NCI-H2081 treated with DMSO at 0.1 percent for 48 hours (cell line): ENCODE results near the gene AGAP1.
A peak's percentile ranks its signal among the peaks of the same experiment; 100 is the strongest.

Experiments used
- DNase-seq: peaks from one replicate; lab custom pipeline; 2025; lab: John Stamatoyannopoulos, UW

The AGAP1 gene

DNA sequence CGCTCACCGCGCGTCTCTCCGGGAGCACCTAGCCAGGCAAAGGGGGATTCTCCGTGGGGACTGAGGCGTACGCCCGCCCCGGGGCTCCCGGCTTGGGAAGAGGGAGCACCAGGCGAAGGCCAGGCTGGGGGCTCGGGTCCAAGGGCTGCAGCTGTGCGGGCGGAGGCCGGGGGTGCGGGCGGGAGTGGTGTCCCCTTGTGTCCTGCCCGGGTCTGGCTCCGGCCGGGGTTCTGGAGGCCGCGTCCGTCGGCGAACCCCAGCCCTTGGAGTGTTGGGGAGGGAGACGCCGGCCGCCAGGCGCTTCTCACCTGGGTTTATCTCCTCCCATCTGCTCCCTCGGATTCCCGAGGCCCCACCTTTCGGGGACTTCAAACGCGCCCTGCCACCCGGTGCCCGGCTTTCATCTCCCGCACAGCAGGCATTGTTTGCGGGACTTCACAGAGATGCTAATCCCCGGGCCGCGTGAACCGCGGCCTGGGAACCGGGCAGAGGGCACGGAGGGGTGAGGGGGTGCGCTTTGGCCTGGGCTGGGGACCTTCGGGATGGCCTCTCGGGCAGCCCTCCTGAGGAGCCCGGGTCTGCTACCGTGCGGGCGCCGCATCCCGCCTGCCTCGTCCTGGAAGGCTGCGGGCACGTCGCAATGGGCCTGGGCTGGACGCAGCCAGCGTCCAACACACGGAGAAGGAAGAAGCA, 679.3 kb downstream of the AGAP1 start:
- no peak for DNase-seq

DNA sequence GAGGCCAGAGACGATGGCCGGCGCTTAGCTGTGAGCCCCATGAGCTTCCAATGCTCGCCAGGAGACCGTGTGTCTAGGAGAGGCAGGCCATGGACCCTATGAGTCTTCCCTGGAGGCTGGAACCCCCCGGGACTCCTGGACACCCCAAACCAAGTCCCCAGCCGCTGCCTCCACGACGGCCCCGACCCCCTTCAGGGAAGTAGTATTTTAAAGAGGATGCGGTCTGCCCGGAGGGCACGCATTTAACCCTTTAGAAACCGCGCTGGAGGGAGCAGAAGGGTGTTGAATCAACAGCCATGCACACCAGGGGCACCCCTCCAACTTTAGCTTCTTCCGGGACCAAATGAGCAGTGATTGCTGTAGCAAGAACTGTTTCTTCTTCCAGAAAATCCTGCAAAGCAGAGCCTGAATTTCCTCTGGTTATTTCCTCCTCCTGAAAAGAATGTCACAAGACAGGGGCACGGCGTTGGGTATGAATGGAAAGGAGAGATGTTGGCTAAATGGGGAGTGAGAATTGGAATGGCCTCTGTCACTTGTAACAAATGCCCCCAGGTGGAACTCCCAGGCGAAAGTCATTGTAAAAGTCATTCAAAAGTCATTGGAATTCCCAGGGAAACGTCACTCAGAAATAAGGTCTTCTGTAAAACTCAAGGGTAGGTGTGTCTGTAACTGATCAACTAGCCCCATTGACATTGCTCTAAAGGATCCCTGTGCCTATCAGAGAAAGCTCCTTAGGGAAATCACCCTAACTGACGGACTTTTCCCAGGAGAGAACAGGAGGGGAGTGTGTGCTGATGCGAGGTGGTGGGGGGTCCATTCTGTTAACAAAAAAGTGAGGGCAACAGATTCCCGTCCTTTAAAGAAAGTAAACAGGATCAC, 680.1 kb downstream of the AGAP1 start:
- DNase-seq: no peak

DNA sequence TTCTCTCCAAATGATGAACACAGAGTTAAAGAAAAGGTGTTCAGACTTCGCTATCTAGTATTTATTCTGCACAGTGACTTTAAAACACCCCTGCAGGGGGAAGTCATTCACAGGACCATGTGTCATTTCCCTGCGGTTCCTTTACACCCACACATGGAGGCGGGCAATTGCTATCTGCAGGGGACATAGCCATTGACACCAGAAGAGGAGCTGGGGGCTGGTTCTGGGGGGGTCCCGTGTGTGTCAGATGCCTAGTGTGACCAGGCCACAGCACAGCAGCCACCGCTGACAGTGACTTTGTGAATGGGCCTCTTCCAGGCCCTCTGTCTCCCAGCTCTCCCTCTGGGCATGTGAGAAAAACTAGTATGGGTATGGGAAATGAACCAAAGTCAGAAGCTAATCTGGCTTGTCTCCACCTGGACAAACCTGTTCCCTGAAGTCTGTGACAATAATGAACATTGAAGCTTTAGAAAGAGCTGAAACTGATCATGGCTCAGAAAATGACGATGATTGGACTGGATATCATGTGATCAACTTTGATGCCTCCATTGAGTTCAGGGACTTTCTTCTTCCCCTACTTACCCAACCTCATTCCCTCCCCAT, 681.8 kb downstream of the AGAP1 start:
- DNase-seq: no peak

DNA sequence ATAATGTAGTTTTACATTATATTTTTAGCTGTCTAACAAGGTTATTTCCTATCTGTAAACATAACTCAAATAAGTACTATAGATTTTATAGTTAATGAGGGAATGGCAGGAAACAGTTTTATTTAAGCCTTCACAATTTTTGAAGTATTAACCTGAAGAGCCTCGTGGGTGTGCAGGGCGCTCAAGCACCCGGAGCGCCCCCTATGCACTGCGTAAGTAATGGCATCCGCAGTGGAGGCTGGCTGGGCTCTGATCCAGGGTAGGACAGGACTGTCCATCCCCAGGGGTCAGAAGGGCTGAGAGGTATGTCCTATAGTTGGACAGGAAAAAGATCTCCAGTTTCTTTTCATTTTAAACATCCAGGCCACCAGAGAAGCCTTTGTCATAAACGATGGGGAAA, 682.6 kb downstream of the AGAP1 start:
- DNase-seq: no peak

DNA sequence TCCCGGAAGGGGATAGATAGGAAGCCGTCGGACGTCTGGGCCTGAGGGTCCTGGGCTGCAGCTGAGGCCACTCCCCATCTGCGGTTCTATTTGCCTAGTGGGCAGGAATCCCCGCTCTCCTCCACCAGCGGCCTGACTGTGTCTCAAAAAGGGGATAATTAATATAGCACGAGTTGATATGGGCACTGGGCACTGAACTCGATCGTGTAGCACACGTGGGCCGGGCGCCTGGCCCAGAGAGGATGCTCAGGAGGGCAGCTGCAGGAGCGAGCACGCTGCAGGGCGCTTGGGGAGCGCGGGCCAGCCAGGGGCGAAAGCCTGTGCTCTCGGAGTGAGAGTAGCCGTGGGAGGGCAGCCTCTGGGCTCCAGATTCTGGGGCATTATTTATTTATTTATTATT, 683.1 kb downstream of the AGAP1 start:
- no peak for DNase-seq

DNA sequence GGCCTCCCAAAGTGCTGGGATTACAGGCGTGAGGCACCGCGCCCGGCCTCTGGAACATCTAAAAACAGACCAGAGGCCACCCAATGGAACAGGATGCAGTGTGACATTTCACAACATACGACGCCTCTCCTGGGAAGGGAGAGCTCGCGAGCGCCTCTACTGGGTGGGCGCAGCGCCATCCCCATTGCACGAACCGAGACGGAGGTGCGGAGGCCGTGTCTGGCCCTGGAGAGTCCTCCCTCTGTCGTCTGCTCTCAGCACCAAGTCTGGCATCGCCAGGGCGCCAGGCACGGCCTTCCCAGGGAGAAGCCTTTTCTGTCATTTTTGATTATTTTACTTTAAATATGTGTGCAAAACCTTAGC, 683.7 kb downstream of the AGAP1 start:
- DNase-seq: no peak

DNA sequence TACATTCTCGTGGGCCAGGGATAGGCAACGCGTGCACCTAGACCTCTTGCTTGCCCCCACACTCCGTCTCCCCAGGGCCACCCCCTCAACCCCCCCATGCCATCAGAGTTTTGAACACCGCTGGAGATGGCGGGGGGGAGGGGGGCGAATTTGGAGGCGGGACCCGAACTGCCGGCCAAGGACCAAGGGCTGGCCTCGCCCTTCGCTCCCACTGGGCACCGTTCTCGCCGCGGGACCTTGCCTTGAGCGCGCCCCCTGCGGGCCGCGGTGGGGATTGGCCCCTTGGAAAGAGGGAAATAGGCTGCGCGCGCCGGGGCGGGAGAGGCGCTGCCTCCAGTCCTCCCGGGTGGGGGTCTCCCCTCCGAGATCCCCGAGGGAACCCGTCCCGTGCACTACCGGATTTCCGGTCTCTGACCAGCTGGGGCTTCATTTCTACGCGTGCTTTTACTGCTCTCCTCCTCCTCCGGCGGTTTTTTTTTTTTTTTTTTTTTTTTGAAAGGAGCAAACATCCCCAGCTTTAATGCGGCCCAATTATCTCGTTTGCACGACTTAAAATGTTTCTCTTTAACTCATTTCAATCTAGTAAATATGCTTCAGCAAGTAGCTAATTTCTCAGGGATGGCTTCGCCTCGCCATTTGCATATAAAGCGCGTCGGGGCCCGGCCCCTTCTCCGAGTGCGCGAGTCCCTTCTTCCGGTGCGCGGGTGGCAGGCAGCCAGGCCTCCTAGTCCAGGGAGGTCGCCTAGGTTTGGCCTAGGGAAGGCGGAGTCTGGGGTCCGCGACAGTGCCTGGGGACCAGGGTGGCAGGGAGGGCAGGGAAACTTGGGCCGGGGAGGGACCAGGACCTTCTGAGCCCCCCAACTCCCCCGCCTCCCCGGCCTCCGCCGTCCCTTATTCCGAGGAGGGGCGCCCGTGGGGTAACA, 684.4 kb downstream of the AGAP1 start:
- no peak for DNase-seq

DNA sequence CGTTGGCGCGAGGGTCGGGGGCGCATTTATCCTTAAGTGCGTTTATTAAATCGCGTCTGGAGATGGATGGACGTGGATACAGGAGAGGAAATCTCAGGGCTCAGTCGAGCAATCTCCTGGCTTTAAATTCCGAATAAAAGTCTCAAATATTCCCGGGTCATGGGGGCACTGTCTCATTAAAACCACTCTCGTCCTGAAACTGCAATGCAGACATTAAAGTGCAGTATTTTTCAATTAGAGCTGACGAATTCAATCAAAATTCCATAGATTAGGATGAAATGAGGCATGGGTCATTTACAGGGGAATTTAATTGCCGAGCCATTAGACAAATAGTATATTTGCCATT, 685.0 kb downstream of the AGAP1 start:
- DNase-seq: no peak

DNA sequence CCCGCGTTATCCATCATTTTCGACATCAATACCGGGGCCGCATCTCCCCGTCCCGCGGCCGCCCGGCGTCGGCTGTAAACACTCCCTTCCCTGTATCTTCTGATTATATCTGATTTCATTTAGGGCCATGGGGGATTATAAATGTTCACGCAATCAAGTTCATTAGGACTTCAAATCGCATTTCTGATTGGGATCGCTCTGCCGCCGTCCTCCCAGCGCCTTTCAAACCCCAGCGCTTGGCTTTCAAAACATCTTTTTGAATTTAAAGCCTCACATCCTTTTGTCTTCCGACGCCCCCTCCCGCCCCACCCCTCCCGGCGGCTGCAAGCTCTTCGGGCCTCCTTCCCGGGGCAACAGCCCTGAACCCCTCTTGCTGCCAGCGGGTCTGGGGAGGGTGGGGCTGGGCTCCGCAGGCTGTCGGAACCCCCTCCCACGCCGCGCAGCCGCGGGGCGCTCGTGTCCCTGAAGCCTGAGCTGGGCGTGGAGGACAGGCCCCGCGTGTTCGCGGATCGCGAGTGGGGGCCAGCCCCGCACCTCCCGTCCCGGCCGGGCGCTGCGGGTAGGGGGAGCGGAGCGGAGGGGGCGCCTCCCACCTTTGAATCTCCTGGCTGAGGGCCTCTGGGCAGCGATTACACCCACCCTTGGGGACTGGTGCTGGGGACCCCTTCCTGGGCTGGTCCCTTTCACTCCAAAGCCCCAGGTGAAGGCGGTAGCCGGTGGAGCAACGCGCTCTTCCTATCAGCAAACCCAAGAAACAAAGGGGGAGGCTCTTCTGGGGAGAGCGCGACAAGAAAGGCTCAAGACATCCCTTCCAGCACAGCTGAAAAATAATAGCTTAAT, 685.6 kb downstream of the AGAP1 start:
- no peak for DNase-seq

DNA sequence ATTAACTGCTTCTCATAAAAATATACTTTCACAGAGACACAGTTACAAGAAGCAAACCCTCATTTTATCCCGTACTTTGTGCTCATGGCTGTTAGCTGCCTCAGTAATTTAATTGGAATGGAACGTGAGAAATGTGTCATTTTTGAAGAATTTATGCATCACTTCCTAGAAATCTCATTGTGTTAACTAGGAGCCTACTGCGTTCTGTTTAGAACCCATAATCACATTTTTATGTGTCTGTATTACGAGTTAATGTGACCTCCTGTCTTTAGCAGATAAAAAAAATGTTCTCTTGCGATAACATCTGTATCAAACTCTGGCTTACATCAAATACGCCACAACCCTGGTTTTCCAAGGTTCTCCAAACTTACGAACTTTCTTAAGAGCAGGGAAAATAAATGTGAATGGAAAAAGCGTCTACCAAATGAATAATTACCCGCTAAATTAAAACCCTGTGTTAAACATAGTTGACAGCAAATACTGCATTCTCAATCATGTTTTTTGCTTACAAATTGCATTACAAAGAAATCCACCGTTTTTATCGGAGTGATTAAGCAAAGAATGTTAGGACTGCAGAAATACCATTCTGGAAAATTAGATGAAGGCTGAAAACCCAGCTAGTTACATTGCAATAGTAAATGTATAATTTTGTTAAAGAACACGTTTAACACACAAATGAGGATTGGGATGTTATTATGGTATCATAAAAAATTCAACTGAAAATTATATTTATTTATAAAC, 686.4 kb downstream of the AGAP1 start:
- DNase-seq: no peak

DNA sequence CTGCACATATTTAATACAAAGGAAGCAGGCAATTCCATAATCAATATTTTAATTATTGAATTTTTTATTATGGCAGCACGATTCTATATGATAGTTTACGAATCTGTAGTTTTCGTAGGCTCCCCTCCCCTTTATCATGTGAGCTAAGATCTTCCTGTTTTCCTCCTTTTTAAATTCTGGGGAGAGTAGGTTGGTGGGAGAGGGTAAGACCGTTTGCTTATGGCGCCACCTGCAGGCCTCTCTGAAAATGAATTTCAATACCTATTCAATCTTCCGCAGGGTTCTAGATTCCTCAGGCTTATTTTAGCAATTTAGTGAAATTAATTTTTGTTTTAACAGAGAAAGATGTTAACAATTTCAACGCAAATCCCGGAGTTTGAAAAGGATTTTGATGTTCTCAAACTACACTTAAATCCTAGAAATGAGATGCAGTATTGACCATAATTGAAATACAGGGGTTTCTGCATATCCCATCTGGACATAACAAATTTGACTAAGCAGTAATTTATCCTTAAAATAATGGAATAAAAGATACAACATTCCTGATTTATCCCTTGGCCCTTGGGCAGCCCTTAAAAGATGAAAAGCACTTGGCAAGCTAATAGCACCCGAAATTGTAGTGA, 687.1 kb downstream of the AGAP1 start:
- DNase-seq: peak; percentile 31
